H9 (cell line): ENCODE results near the gene MMP24OS. TPM values are rescaled to one million over a fixed set of nuclear protein-coding genes. Genes with fewer than 3 reads are reported as not detected.

ENCODE experiments used
- DNase-seq: peaks from one replicate; pipeline ENCODE4 v3.0.0-alpha.2; 2017
- H2AFZ ChIP-seq: one replicate; pipeline ENCODE4 v1.6.1; 2013; ENCODE audit warnings: mild to moderate bottlenecking, low read length, control low read depth, moderate library complexity
- H2AK5ac ChIP-seq: 2 replicates; pipeline ENCODE4 v1.6.1; 2013; ENCODE audit warnings: low read length, control low read depth, mixed read lengths; ENCODE audit not compliant: insufficient read length
- H2BK120ac ChIP-seq: one replicate; pipeline ENCODE4 v1.6.1; 2013; ENCODE audit warnings: low read depth, mild to moderate bottlenecking, low read length, control low read depth, inconsistent platforms; ENCODE audit not compliant: poor library complexity, severe bottlenecking
- H2BK12ac ChIP-seq: 2 replicates; pipeline ENCODE4 v1.6.1; 2013; ENCODE audit warnings: low read length, control low read depth, mixed read lengths, low read depth; ENCODE audit not compliant: insufficient read length
- H2BK15ac ChIP-seq: 2 replicates; pipeline ENCODE4 v1.6.1; 2013; ENCODE audit warnings: low read depth, low read length, control low read depth
- H2BK20ac ChIP-seq: one replicate; pipeline ENCODE4 v1.6.1; 2013; ENCODE audit warnings: low read depth, mild to moderate bottlenecking, low read length, control low read depth, inconsistent platforms; ENCODE audit not compliant: poor library complexity, severe bottlenecking
- H2BK5ac ChIP-seq: 2 replicates; pipeline ENCODE4 v1.6.1; 2013; ENCODE audit warnings: low read length, control low read depth, mixed read lengths; ENCODE audit not compliant: insufficient read length
- H3K14ac ChIP-seq: 2 replicates; pipeline ENCODE4 v1.6.1; 2013; ENCODE audit warnings: low read length, control low read depth; ENCODE audit not compliant: insufficient read depth
- H3K18ac ChIP-seq: 2 replicates; pipeline ENCODE4 v1.6.1; 2013; ENCODE audit warnings: low read depth, mild to moderate bottlenecking, mixed read lengths, low read length, control low read depth; ENCODE audit not compliant: insufficient read length
- H3K23ac ChIP-seq: 2 replicates; pipeline ENCODE4 v1.6.1; 2013; ENCODE audit warnings: low read length, control low read depth, mixed read lengths, low read depth; ENCODE audit not compliant: insufficient read length
- H3K23me2 ChIP-seq: 2 replicates; pipeline ENCODE4 v1.6.1; 2013; ENCODE audit warnings: low read depth, mild to moderate bottlenecking, mixed read lengths, low read length, control low read depth; ENCODE audit not compliant: insufficient read length, poor library complexity, severe bottlenecking
- H3K27ac ChIP-seq: 2 replicates; pipeline ENCODE4 v1.5.1; 2013; ENCODE audit warnings: low read length, control low read depth, mixed read lengths, low read depth; ENCODE audit not compliant: insufficient read length
- H3K27me3 ChIP-seq: 2 replicates; pipeline ENCODE4 v1.6.1; 2013; ENCODE audit warnings: low read length, control low read depth, inconsistent platforms; ENCODE audit not compliant: insufficient read depth
- H3K4ac ChIP-seq: 2 replicates; pipeline ENCODE4 v1.6.1; 2013; ENCODE audit warnings: low read depth, mild to moderate bottlenecking, control low read depth, inconsistent platforms, low read length, moderate library complexity
- H3K4me1 ChIP-seq: 2 replicates; pipeline ENCODE4 v1.6.1; 2013; ENCODE audit warnings: low read length, control low read depth, inconsistent platforms; ENCODE audit not compliant: insufficient read depth
- H3K4me2 ChIP-seq: 2 replicates; pipeline ENCODE4 v1.6.1; 2013; ENCODE audit warnings: low read length, control low read depth, mixed read lengths; ENCODE audit not compliant: insufficient read length, insufficient read depth
- H3K56ac ChIP-seq: 2 replicates; pipeline ENCODE4 v1.6.1; 2013; ENCODE audit warnings: low read depth, mild to moderate bottlenecking, mixed read lengths, low read length, control low read depth; ENCODE audit not compliant: insufficient read length
- H3K79me1 ChIP-seq: 2 replicates; pipeline ENCODE4 v1.6.1; 2013; ENCODE audit warnings: low read depth, mild to moderate bottlenecking, moderate library complexity, low read length, control low read depth, inconsistent platforms; ENCODE audit not compliant: insufficient read depth, poor library complexity, severe bottlenecking
- H3K79me2 ChIP-seq: 2 replicates; pipeline ENCODE4 v1.6.1; 2013; ENCODE audit warnings: low read length, control low read depth, inconsistent platforms; ENCODE audit not compliant: insufficient read depth
- H3K9ac ChIP-seq: 2 replicates; pipeline ENCODE4 v1.6.1; 2013; ENCODE audit warnings: low read length, control low read depth, mixed read lengths; ENCODE audit not compliant: insufficient read length; ENCODE audit errors: extremely low read depth
- H3K9me3 ChIP-seq: one replicate; pipeline ENCODE4 v1.6.1; 2013; ENCODE audit warnings: low read depth, low read length, inconsistent platforms; ENCODE audit not compliant: control insufficient read depth
- H3T11ph ChIP-seq: one replicate; pipeline ENCODE4 v1.6.1; 2013; ENCODE audit warnings: mild to moderate bottlenecking, low read length, control low read depth, inconsistent platforms
- H4K20me1 ChIP-seq: one replicate; pipeline ENCODE4 v1.6.1; 2013; ENCODE audit not compliant: control insufficient read depth, insufficient read length, insufficient read depth
- H4K5ac ChIP-seq: 2 replicates; pipeline ENCODE4 v1.6.1; 2013; ENCODE audit warnings: low read depth, mild to moderate bottlenecking, mixed read lengths, low read length, control low read depth; ENCODE audit not compliant: insufficient read length
- H4K8ac ChIP-seq: replicated peaks from 2 replicates; pipeline ENCODE4 v1.6.1; 2013; ENCODE audit warnings: low read length, control low read depth, mixed read lengths, low read depth; ENCODE audit not compliant: insufficient read length
- H4K91ac ChIP-seq: 2 replicates; pipeline ENCODE4 v1.6.1; 2013; ENCODE audit warnings: low read depth, mild to moderate bottlenecking, moderate library complexity, mixed read lengths, low read length, control low read depth; ENCODE audit not compliant: insufficient read length
- H3K27ac Mint-ChIP-seq, 3 experiments: 2 replicates in 2 of 3; 3 replicates in 1 of 3; pipeline ENCODE4 v1.8.0; 2020 to 2021; ENCODE audit warnings: mixed read lengths in 3 of 3, mild to moderate bottlenecking in 1 of 3, moderate library complexity in 1 of 3
- H3K27me3 Mint-ChIP-seq: 2 replicates; pipeline ENCODE4 v1.8.0; 2021; ENCODE audit warnings: low read depth, mild to moderate bottlenecking, moderate library complexity, mixed read lengths
- H3K36me3 Mint-ChIP-seq, 3 experiments: 2 replicates in 2 of 3; 3 replicates in 1 of 3; pipeline ENCODE4 v1.8.0; 2020 to 2021; ENCODE audit warnings: low read depth in 3 of 3, mixed read lengths in 3 of 3; ENCODE audit not compliant: insufficient read depth in 1 of 3
- H3K4me1 Mint-ChIP-seq, 2 experiments: 2 replicates each; pipeline ENCODE4 v1.8.0; 2020; ENCODE audit warnings: mixed read lengths in 2 of 2
- H3K4me3 Mint-ChIP-seq, 2 experiments: 2 replicates in 1 of 2; 3 replicates in 1 of 2; pipeline ENCODE4 v1.8.0; 2020 to 2021; ENCODE audit warnings: mild to moderate bottlenecking in 2 of 2, mixed read lengths in 2 of 2, moderate library complexity in 1 of 2
- H3K9me3 Mint-ChIP-seq, 2 experiments: 2 replicates in 1 of 2; 3 replicates in 1 of 2; pipeline ENCODE4 v1.8.0; 2020; ENCODE audit warnings: mild to moderate bottlenecking in 2 of 2, mixed read lengths in 2 of 2, moderate library complexity in 1 of 2
- WGBS: extraction: QIAGEN DNeasy Blood & Tissue Kit; methylation state at CpG from one replicate; pipeline ENCODE4 v1.1.7; 2013; ENCODE audit warnings: missing lambda C conversion rate, low lambda C conversion rate, mixed read lengths; ENCODE audit not compliant: insufficient read length; ENCODE audit errors: extremely low coverage; 5-methylcytosine and 5-hydroxymethylcytosine counted together
- total RNA-seq: library from RNA; stranded (reverse); gene quantifications from 2 replicates; pipeline ENCODE4 v1.2.1, GENCODE V29; 2021
- TF ChIP-seq, protein P1 (sequence below): fragments of 200-600 bp; sonication (generic); conservative IDR thresholded peaks from 3 replicates; pipeline ENCODE4 v1.8.0; 2021; ENCODE audit warnings: antibody characterized with exemption, mild to moderate bottlenecking

MMP24OS gene
- total RNA-seq, 1 experiment from 2014 or later: 43.8 TPM

DNA sequence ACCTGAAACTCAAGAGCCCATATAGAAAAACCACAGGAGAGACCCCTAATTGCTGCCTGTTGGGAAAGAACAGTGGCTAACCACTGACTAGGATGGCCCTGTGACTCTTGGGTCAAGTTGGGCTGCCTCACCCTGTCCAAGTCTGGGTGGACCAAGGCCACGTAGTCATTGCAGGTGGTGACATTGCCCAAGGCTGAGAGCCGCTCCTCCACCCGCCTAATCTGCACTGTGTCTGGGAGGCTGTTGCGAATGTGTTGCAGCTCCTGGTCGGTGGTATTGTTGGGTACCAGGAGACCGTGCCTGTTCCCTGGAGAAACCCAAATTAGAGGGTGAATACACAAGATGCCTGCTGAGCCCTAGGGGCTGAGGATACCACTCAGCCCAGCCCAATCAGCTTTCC is 2.6 kb upstream of the MMP24OS start:
- H3K79me2 ChIP-seq: peaks cover 11% of the 10 kb centered on the region
- H3K56ac ChIP-seq: no peak overlapping the region
- H4K8ac ChIP-seq: no peak overlapping the region
- no peaks in the 10 kb centered on the region for H4K20me1 ChIP-seq
- H3K27ac Mint-ChIP-seq: 0 out of 7 replicates have a peak overlapping the region, but pooled peaks of 1 of the 3 experiments have one; percentile 70
- H3K79me1 ChIP-seq: no peaks in the 10 kb centered on the region
- H3K23ac ChIP-seq: no peak overlapping the region
- H2AFZ ChIP-seq: no peak overlapping the region
- H3K4me3 Mint-ChIP-seq: no peak overlapping the region
- no peak overlapping the region for H2AK5ac ChIP-seq
- no peak overlapping the region for H3K4ac ChIP-seq
- H3K4me1 Mint-ChIP-seq: peaks cover 24 to 31% of the 10 kb centered on the region in 2 experiments
- no peak overlapping the region for H2BK20ac ChIP-seq
- H2BK5ac ChIP-seq: no peak overlapping the region
- H2BK120ac ChIP-seq: no peak overlapping the region
- no peak overlapping the region for H3K27ac ChIP-seq
- no peaks in the 10 kb centered on the region; a peak in 2 of 5 replicates for H3K9me3 Mint-ChIP-seq
- no peaks in the 10 kb centered on the region; the same call in 1 of the 2 replicates for H3K27me3 Mint-ChIP-seq
- TF ChIP-seq, protein P1, sequence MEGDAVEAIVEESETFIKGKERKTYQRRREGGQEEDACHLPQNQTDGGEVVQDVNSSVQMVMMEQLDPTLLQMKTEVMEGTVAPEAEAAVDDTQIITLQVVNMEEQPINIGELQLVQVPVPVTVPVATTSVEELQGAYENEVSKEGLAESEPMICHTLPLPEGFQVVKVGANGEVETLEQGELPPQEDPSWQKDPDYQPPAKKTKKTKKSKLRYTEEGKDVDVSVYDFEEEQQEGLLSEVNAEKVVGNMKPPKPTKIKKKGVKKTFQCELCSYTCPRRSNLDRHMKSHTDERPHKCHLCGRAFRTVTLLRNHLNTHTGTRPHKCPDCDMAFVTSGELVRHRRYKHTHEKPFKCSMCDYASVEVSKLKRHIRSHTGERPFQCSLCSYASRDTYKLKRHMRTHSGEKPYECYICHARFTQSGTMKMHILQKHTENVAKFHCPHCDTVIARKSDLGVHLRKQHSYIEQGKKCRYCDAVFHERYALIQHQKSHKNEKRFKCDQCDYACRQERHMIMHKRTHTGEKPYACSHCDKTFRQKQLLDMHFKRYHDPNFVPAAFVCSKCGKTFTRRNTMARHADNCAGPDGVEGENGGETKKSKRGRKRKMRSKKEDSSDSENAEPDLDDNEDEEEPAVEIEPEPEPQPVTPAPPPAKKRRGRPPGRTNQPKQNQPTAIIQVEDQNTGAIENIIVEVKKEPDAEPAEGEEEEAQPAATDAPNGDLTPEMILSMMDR: no peak
- no CpG with 5 or more reads among the region's 6 CpGs for WGBS
- no peak overlapping the region for H3T11ph ChIP-seq
- peaks cover 7% of the 10 kb centered on the region for H3K4me1 ChIP-seq
- H2BK12ac ChIP-seq: no peak overlapping the region
- no peak overlapping the region for H3K18ac ChIP-seq
- no peak overlapping the region for H3K4me2 ChIP-seq
- H3K23me2 ChIP-seq: peaks cover 10% of the 10 kb centered on the region
- no peaks in the 10 kb centered on the region for H3K9me3 ChIP-seq
- no peak overlapping the region for H2BK15ac ChIP-seq
- H3K27me3 ChIP-seq: no peaks in the 10 kb centered on the region
- no peak overlapping the region for H3K14ac ChIP-seq
- no peak overlapping the region for H4K91ac ChIP-seq
- peaks cover 26 to 64% (median 61%) of the 10 kb centered on the region in 3 experiments for H3K36me3 Mint-ChIP-seq
- H3K9ac ChIP-seq: no peak overlapping the region
- no peak for DNase-seq
- no peak overlapping the region for H4K5ac ChIP-seq
